ENCODE results near the gene COQ4.
"Not testable (repeated sequence)": the region's sequence is repeated elsewhere in the genome, so short reads cannot be mapped to it uniquely, and the experiment has no call there.

Gene COQ4

DNA sequence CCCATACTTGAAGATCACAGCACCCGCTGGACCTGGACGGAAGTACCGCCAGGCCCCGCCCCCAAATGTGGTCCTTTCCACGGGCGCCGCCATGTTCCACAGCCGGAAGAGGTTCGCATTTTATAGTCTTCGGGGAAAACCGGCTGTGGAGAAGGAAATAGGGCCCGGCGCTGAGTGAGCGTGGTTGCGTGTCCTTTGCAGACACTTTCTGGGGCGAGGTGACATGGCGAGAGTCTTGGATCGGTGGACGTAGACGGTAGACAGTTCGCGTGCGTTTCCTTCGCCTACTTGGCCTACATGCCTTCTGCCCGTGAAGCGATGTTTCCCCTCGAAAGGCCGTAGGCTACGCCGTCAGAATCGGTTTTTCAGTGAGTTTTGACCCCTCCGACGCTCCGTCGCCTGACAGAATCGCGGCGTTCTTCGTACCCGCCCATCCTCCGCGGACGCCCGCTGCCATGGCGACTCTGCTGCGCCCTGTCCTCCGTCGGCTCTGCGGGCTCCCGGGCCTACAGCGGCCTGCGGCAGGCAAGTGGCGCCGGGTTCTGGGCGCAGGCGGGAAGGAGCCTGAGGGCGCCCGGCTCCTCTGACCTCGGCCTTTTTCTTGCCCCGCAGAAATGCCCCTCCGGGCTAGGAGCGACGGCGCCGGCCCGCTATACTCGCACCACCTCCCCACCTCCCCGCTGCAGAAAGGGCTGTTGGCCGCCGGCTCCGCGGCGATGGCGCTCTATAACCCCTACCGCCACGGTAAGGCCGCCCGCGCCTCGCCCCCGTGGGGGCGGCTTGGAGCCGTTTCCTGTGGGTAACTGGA, at the start of gene COQ4, which contains the start of gene TRUB2:
TSS of gene COQ4 (plus strand) at position 436 of the 808 bp plus-strand sequence. CDS start at position 456, 20 bp downstream.
TSS of gene TRUB2 (minus strand) at position 44 of the 808 bp plus-strand sequence. CDS start at position 5, 39 bp downstream.
- peak; percentile 83 for DNase-seq

- DNase-seq, result no peak
Observed at GRCh38 chr9:128274245-128274644, 48.4 kb upstream of the COQ4 start.

DNA sequence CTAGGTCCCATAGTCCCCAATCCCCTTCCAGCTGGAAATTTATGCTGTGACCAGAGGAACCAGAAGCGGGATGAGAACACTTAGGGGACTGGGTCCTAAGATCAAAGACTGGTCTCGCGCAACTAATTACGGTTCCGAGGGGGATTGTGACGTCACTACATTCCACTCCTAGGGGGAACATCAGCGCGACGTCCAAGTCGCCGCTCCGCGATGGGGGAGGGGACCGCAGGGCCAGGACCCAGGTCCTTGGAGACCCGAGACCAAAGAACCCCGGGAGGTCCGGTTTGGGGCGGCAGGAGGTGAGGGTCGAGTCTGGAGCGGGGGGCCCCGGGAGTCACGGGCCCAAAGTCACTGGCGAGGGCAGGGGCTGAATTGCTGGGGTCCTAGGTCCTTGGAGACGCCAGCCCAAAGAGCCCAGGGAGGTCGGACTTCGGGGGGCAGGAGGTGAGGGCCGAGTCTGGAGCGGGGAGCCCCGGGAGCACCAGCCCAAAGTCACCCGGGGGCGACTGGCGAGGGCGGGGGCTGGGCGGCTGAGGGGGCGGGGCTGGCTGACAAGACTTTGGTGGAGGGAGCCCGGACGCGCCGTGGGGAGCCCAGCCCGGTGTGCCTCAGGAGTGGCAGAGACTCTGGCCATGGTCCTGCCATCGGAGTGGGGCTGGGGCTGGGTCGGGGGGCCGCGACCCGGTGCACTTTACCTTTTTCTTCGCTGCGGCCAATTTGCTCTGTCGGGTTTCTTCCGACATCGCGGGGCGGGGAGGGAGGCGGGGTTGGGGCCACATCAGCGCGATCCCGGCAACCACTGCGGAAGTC, 47.2 kb upstream of the COQ4 start, which contains the start of gene GOLGA2:
TSS of gene GOLGA2 (minus strand) at position 810 of the 810 bp plus-strand sequence. CDS start at position 779, 31 bp downstream.
- peak; percentile 58 for DNase-seq

DNA sequence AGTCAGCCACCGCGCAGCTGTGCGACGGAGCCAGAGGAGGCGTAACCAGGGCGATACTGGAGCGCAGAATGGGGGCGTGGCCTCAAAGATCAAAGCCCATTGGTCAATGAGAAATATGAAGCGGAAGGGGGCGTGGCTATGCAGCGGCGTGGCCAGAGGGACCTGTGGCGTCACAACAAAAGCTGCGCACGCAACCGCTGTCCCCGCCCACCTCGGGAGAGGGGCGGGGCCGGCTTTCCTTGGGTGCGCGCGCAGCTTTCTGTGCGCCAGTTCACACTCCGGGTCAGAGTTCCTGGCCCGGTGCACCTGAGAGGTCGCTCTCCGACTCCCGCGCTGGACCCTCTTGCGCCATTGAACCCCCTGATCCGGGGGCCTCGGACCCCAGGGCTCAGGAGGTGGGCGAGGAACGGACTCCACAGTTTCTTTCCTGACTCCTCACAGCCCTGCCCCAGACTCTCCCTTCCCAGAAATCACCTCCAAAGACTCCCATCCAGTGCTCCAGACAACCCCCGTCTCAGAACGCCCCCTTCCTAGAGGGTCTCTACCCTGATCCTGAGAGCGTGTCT, 46.5 kb upstream of the COQ4 start, which contains the start of gene SWI5:
TSS of gene SWI5 (plus strand) at position 269 of the 566 bp plus-strand sequence.
- peak; percentile 98 for DNase-seq

DNA sequence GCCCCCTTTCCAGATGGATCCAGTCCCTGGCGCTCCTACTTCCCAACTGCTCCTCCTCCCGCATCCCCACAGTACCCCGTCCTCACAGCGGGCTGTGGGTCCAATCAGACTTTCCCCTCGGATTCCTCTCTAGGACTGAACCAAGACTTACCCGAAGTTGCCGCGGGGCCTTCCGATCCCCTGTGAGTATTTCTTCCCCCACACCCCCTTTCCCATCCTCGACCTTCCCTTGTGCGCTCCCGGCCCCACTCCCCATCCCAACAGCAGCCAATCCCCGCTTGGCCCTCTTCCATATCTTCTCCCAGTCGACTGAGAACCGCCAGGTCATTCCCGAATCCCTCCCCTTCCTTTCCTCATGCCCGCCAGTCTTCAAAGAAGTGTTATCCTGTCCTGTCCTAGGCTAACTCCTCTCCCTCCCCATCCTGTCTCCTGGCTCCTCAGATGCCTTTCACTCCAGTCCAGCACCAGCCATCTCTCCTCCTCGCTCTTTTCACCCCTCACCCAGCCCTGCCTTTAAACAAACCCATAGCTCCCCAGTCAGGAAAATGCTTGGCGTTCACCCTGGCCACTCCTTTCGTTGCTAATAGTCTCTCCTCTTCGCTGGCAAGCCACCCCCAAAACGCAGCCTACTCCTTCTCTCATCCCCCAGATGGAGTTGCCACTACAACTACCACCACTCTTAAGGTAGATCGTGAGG, 45.9 kb upstream of the COQ4 start:
- no peak for DNase-seq

DNA sequence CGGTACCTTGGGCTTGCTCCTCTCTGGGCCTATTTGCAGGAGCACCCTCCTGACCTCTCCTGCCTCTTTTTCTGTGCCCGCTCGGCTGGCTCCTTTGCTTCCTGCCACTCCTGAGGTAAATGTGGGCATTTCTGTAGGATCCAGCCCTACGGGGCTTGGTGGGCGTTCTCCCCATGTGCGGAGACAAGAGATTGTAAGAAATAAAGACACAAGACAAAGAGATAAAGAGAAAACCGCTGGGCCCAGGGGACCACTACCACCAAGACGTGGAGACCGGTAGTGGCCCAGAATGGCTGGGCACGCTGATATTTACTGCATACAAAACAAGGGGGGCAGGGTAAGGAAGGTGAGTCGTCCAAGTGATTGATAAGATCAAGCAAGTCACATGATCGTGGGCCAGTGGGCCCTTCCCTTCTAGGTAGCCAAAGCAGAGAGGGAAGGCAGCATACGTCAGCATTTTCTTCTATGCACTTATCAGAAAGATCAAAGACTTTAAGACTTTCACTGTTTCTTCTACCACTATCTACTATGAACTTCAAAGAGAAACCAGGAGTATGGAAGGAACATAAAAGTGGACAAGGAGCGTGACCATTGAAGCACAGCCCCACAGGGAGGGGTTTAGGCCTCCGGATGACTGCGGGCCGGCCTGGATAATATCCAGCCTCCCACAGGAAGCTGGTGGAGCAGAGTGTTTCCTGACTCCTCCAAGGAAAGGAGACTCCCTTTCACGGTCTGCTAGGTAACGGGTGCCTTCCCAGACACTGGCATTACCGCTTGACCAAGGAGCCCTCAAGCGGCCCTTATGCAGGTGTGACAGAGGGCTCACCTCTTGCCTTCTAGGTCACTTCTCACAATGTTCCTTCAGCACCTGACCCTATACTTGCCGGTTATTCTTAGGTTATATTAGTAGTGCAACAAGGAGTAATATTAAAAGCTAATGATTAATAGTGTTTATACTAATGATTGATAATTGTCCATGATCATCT, 43.3 kb upstream of the COQ4 start:
- DNase-seq, result not testable (repeated sequence)

GRCh38 chr9:128280084-128280622, 42.5 kb upstream of the COQ4 start:
- DNase-seq, result no peak

DNA sequence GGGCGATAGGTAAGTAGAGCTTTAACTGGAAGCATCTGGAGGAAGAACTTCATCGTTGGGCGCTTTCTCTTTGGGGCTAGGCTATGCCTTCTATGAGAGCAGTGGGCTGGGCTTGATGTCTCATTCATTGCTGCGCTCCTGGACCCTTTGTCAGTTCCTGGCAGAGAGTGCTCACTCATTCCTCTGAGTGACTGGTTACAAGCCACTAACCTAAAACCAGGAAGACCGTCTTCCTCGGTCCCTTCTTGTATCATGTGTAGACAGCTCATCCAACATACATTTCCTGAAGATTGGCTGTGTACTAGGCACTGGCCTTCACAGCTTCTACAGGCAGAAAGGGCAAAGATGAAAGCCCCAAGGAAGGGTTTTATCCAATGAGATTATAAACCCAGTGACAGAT, 40.1 kb upstream of the COQ4 start:
- no peak for DNase-seq

DNA sequence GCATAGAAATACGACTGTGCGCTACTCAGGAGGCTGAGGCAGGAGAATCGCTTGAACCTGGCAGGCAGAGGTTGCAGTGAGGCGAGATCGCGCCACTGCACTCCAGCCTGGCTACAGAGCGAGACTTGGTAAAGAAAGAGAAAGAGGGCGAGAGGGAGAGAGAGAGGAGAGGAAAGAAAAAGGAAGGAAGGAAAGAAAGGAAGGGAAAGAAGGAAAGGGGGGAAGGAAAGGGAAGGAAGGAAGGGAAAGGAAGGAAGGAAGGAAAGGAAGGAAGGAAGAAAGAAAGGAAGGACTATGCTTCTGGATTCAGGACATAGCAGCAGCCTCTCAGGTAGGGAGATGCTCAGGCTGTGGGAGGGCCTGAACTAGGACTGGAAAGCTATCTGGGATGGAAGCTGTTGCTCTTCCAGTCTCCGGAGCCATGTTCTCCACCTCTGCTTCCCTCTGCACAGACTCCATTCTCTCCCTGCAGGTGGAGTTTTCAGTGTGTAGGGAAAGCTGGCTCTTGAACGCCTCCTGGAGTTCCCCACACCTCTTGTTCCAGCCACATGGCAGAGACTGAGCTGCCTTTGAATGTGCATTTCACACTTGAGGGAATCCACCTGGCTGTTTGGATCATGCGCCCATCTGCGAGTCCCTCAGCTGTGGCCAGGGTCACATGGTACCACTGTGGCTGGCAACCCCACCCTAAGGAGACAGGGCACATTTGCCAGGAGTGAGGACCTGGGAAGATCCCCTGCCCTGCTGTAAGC, 37.4 kb upstream of the COQ4 start:
- no peak for DNase-seq

DNA sequence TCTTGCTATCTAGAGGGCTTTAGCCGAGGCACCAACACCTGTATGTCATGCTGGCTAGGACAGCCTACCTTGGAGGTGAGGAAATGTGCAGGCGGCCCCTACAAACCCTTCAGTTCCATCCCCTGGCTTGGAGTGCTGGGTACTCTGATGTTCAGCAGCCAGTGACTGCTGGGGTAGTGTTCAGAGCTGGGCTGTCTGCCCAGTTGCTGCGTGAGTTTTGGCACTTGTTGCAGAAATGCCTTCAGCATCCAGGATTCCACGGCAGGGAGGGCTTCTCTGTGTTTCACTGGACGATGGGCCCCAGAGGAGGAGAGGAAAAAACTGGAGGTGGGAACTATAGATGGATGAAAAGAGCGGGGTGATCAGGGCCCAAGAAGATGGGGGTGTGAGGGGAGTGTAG, 36.2 kb upstream of the COQ4 start:
- DNase-seq, result no peak

DNA sequence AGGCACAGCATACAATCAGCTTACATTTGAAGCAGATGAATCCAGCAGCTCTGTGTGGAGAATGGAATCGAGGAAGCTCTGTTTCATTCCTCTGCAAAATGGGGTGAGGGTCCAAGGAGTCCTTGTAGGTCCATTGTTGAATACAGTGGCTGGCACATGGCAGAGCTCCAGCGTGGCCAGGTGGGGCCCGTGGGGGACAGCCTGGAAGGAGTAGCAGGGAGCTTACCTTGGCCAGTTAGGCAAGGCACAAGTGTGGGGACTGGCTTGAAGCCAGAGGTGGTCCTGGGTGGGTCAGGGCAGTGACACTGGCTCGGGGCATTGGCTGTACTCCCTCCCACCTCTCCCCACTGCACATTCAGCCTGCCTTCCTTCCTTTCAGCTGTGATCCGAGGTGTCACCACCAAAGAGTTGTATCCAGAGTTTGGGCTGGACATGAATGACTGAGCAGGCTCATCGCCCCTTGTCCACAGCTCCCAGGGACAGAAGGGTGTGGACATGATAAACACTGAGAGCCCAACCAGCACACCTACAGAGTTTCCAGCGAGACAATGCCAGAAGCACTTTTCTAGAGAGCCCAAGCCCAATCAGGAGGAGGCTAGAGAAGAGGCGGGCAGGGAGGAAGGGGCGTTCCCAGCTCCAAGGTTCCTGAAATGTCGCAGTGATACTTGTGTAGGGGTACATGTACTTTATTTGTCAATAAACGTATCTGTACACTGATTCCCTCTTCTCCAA, 34.2 kb upstream of the COQ4 start:
- DNase-seq, result no peak

- no peak for DNase-seq
Observed at GRCh38 chr9:128292009-128292408, 30.6 kb upstream of the COQ4 start.

- no peak for DNase-seq
Observed at GRCh38 chr9:128293091-128293490, 29.5 kb upstream of the COQ4 start.

GRCh38 chr9:128294142-128294541, 28.5 kb upstream of the COQ4 start:
- DNase-seq, result no peak

DNA sequence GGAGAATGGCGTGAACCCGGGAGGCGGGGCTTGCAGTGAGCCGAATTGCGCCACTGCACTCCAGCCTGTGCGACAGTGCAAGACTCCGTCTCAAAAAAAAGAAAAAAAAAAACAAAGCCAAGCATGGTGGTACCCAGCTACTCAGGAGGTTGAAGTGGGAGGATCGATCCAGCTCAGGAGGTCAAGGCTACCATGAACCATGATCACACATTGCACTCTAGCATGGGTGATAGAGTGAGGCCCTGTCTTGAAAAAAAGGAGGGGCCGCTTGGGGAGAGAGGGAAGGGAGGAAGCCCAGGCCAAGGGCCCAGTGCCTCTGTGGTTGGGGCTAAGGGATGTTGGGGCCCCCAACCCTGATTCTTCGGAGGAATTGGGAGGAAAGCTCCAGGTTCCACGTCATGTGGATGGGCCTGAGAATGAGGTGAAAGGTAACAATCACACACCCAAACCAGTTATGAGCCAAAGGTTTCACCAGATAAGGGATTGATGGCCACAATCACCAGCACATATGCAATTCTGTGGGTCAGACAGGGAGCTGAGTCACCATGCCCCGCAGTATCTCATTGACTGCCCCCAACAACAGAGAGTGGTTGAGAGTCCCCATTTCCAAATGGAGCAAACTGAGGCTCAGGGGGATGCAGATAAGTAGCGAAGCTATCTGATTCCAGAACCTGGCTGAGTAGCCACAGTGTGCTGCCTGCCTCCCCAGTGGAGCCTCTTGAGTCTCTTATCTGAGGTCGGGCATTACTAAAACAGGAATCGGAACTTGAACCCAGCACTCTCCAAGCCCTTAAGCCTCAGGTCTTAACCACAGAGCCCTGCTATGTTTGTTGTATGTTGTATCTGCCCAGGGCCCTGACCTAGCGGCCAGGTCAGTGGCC, 26.1 kb upstream of the COQ4 start:
- DNase-seq, result no peak

DNA sequence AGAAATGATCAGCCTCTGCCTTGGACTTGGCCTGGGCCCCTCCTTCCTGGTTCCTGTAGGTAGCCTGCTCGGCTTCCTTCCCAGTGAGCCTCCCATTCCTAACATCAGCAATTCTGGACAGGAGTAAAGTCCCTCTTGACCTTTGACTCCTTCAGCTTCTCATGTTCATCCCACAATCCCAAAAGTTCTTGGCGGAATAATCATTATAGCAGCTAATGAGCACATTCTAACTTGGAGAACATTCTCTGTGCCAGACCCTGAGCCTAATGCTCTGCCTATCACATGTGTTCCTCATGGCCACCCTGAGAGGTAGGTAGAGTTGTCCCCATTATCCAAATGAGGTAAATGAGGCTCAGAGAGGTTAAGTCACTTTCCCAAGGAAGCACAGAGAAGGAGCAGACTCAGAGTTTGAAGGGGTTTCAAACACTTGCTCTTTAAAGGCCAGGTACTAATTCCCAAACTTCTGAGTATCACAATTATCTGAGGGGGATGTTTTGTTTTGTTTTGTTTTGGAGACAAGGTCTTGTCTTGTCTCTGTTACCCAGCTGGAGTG, 25.3 kb upstream of the COQ4 start:
- DNase-seq, result no peak

DNA sequence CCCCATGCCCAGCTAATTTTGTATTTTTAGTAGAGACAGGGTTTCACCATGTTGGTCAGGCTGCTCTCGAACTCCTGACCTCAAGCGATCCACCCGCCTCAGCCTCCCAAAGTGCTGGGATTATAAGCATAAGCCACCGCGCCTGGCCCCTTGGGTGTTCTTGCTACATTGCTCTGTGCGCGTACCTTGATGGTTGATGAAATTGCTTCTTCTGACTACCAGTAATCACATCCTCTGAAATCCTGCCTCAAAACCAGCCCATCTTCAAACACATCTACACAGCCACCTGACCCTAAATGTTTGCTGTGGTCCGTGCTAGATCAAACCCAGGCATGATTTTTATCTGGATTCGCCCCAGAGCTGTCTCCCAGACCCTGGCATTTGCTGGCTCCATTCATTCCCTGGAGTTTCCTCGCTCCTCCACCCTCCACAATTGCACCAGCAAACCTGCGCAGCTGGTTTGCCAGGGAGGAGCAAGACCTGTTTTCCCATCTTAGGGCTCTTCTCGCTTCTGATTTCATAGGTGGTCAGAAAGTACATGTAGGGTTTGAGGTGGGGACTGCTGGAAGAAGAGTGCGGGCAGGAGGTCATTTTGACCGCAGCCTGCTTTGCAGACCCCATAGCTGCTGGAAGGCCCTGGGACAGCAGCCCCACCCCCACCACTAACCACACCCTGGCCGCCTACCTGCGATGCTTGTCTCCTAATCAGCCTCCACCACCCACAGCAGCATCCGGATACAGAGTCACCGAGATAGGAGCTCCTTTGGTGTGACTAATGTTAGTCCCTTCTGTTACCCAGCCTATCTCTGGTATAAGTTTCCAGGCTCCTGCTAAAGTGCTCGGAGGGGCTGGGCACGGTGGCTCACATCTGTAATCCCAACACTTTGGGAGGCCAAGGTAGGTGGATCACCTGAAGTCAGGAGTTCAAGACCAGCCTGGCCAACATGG, 23.8 kb upstream of the COQ4 start:
- no peak for DNase-seq

Data from T1000 (cell line).